ENCODE data around the gene FAAP24. TPM values are rescaled to one million over a fixed set of nuclear protein-coding genes. Genes with fewer than 3 reads are reported as not detected.

The FAAP24 gene
- total and polyA plus RNA-seq, 2 of the 8 experiments (the other 6 are each of a cell fraction or from before 2014, with no cell fraction given): 3.3 to 4.2 TPM

DNA sequence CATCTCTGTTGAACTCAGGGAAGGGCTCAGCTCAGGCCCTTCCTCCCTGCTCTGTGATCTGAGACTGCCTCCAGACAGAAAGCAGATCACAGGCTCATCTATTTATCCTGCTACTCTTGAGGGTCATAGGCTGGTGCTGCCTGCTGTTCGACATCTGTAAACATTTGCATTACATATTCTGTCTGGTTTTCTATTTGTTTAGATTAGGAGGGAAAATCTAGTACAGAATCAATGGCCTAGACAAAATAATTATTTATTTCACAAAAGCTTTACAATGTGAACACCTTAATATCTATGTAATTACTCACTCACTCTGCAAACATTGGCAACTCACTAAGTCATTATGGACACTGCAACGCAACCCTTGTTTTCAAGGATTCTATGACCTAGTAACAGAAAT lies 43.2 kb upstream of the FAAP24 start:
- ChIA-PET POLR2A (ENCODE audit: partially characterized antibody) (no interaction called here), CTCF (ENCODE audit: partially characterized antibody) (interaction anchor here (0.6 kb wide), 1 partner anchor 359 kb away, joined by 3 read pairs; no protein-coding TSS in a partner anchor)
- H2AK5ac ChIP-seq (ENCODE audit: low read depth, low read length): no peak overlapping the region
- H3K36me3 ChIP-seq (ENCODE audit: control insufficient read depth in 2 of 4, insufficient read depth in 4 of 4, low read length in 3 of 4): peaks cover 0 to 7% (median 0%) of the 10 kb centered on the region in 4 experiments; a peak in 3 of 8 replicates
- H3K23ac ChIP-seq (ENCODE audit: insufficient read length): no peak overlapping the region
- H4K91ac ChIP-seq (replicated peaks; ENCODE audit: insufficient read length, low read length): no peak overlapping the region
- no peak overlapping the region for H4K5ac ChIP-seq (ENCODE audit: insufficient read length, low read depth, low read length)
- no peak overlapping the region for H4K8ac ChIP-seq (ENCODE audit: extremely low read depth, insufficient read depth, low read length)
- no peak overlapping the region for H2BK12ac ChIP-seq (ENCODE audit: low read depth, low read length)
- H2BK120ac ChIP-seq (replicated peaks; ENCODE audit: low read depth, low read length): no peak overlapping the region
- DNase-seq (ENCODE audit: low read depth in 1 of 2, low spot score in 2 of 2): no peak
- no peak overlapping the region for H2BK20ac ChIP-seq (ENCODE audit: low read length)
- H3K27ac ChIP-seq (ENCODE audit: low read depth, low read length): no peak overlapping the region
- H3K18ac ChIP-seq (ENCODE audit: extremely low read depth, low read length): no peak overlapping the region
- no peak overlapping the region for H3K14ac ChIP-seq (ENCODE audit: insufficient read length)
- FAIRE-seq: no peak
- TF ChIP-seq RXRA (IDR thresholded peaks at IDR 0.05; ENCODE audit: insufficient read depth, low read depth, low read length) (no peak), BACH1 (IDR thresholded peaks at IDR 0.05; ENCODE audit: low read length) (no peak), EZH2 (IDR thresholded peaks at IDR 0.05; ENCODE audit: low read depth, low read length, severe bottlenecking) (no peak), TEAD4 (IDR thresholded peaks at IDR 0.05; ENCODE audit: low read depth, low read length) (no peak), GTF2F1 (IDR thresholded peaks at IDR 0.05; ENCODE audit: borderline replicate concordance, low read depth, low read length) (no peak), SIN3A (conservative IDR thresholded peaks at IDR 0.05 in 1 of 2, IDR thresholded peaks at IDR 0.05 in 1 of 2; ENCODE audit: low read depth in 1 of 2, low read length in 2 of 2) (no peak)
- H2AFZ ChIP-seq (ENCODE audit: low read length): no peak overlapping the region
- H3K79me1 ChIP-seq (ENCODE audit: low read depth, low read length): no peaks in the 10 kb centered on the region
- H3K4me1 ChIP-seq (replicated peaks in 1 of 4; ENCODE audit: control insufficient read depth in 3 of 4, insufficient read depth in 4 of 4, low read length in 3 of 4): no peaks in the 10 kb centered on the region
- H3K56ac ChIP-seq (replicated peaks; ENCODE audit: insufficient read length, low read depth, low read length): no peak overlapping the region
- no peak overlapping the region for H2BK5ac ChIP-seq (ENCODE audit: low read depth, low read length)
- no peaks in the 10 kb centered on the region for H3K9me3 ChIP-seq (ENCODE audit: insufficient read depth in 2 of 2, low read depth in 1 of 2, low read length in 1 of 2)
- peaks cover 1% of the 10 kb centered on the region; the same call in 1 of the 2 replicates for H3K23me2 ChIP-seq (ENCODE audit: low read depth, low read length)
- no peaks in the 10 kb centered on the region for H4K20me1 ChIP-seq (replicated peaks in 1 of 2; ENCODE audit: control insufficient read depth in 1 of 2, insufficient read depth in 2 of 2, low read length in 2 of 2)
- no peak overlapping the region for H3K9ac ChIP-seq (replicated peaks in 1 of 4; ENCODE audit: extremely low read depth in 1 of 4, low read depth in 3 of 4, low read length in 3 of 4)
- H3K4me3 ChIP-seq (ENCODE audit: extremely low read depth in 1 of 4, insufficient read depth in 2 of 4, low read depth in 3 of 4, low read length in 4 of 4): no peak overlapping the region
- H3K27me3 ChIP-seq (replicated peaks in 1 of 4; ENCODE audit: control insufficient read depth in 3 of 4, extremely low read depth in 1 of 4, insufficient read depth in 3 of 4, low read length in 3 of 4): no peaks in the 10 kb centered on the region
- H3K79me2 ChIP-seq (ENCODE audit: control insufficient read depth in 1 of 2, insufficient read depth in 2 of 2, low read length in 2 of 2): no peaks in the 10 kb centered on the region
- 95% methylated on average over 2 of the region's 2 CpGs; no CpG with 5 or more reads in 1 of the 2 experiments for whole genome bisulfite sequencing, 2 experiments (ENCODE audit: extremely low coverage in 1 of 2, insufficient coverage in 1 of 2, insufficient read length in 1 of 2, insufficient replicate concordance in 2 of 2, low coverage in 1 of 2, low lambda C conversion rate in 2 of 2, missing lambda C conversion rate in 1 of 2)
- H3K4me2 ChIP-seq (ENCODE audit: insufficient read depth in 1 of 2, low read depth in 2 of 2, low read length in 2 of 2): no peak overlapping the region
- H2BK15ac ChIP-seq (ENCODE audit: low read length): no peak overlapping the region
- no peak overlapping the region for H3K4ac ChIP-seq (replicated peaks; ENCODE audit: insufficient read length, low read depth, low read length)
